Measurements from ENCODE around the gene SLC7A5. TPM values are rescaled to one million over a fixed set of nuclear protein-coding genes. Genes with fewer than 3 reads are reported as not detected.
"Not testable (repeated sequence)": the region's sequence is repeated elsewhere in the genome, so short reads cannot be mapped to it uniquely, and the experiment has no call there.

The SLC7A5 gene
- total RNA-seq: 100 to 1,000 TPM in 1 of 4 donors, 10 to 100 TPM in 2, 1 to 10 TPM in 1; 7.0 to 133 (median 19.1) TPM

DNA sequence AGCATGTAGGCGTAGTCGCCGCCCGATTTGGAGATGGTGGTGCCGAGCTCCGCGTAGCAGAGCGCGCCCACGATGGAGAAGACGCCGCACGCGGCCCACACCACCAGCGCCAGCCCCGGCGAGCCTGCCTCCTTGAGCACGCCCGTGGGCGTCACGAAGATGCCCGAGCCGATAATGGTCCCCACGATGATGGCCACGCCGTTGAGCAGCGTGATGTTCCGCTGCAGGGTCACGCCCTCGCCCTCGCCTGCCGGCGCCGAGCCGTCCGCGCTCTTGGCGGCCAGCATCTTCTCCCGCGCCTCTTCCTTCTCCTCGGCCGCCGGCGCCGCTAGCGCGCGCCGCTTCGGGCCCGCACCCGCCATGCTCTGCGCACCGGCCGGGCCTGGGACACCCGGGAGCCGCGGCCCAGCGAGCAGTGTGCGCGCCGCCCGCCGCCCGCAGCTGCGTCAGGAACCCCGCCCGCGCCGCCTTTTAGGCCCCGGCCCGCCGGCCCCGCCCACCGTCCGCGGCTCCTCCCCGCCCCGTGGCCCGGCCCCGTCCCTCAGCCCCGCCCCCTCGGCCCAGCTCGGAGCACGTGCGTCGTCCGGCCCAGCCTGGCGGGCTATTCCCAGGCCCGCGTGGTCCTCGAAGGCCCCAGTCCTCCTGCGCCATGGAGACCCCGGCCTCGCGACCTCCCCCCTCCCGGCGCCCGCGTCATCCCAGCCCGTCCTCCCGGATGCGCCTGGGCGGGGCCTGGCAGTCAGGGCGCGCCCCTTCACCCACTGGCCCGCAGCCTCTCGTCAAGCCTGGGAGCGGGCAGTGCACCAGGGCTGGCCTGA, at the start of gene SLC7A5:
SLC7A5 (minus strand) TSS at position 447 of the 818 bp plus-strand sequence; CDS start at position 362, 85 bp downstream.
- in situ Hi-C loops (cut with MboI; ENCODE audit: low sequenced_read_pairs in 4 of 4); H3K9me3 ChIP-seq; H3K36me3 ChIP-seq; H3K4me1 ChIP-seq; H3K27me3 ChIP-seq: not testable (repeated sequence)
- peak; percentile 88 to 89 for TF ChIP-seq POLR2A (IDR thresholded peaks at IDR 0.05)
- DNase-seq: peak; percentile 69 to 74
- H3K4me3 ChIP-seq: peak within 1 kb of the TSS; percentile 54 to 67 (median 57)
- H3K27ac ChIP-seq: peak within 1 kb of the TSS; percentile 27 to 68 (median 42)
- ATAC-seq: peak; percentile 55 to 73
- intact Hi-C loops (cut with DNase I; ENCODE audit: low total_unique reads): loop anchor here (10.0 kb wide), 1 partner anchor 946 kb away; the partner anchor contains the start of gene APRT

DNA sequence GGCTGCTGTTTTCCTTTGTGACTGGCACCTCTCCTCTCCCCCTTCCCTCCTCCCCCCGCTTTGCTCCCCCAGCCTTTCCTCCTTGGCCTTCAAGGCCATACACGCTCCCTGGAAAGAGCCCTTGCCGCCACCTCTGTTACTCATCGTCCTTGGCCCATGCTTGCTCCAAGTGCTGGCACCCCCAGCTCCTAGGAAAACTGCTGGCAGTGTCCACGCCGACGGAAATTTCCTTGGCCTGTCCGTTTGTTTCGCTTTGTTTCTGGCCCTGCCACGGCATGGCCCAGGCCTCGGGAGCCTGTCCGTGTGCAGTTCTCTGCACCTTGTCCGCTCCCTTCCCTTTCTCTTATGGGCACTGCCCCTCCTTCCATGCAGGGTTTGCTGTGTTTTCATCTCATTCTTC, 49.0 kb upstream of the SLC7A5 start:
- peak overlapping the region; percentile 79 to 86 (median 81) for H3K27ac ChIP-seq
- no peaks in the 10 kb centered on the region for H3K9me3 ChIP-seq
- intact Hi-C loops (cut with DNase I; ENCODE audit: low total_unique reads): no loop called here
- peaks cover 13 to 15% of the 10 kb centered on the region in 2 donors for H3K4me1 ChIP-seq
- H3K36me3 ChIP-seq: no peaks in the 10 kb centered on the region
- peak; percentile 94 to 97 for ATAC-seq
- in situ Hi-C loops (cut with MboI; ENCODE audit: low sequenced_read_pairs in 4 of 4): no loop called here
- peak overlapping the region; percentile 19 to 52 (median 33) for H3K4me3 ChIP-seq
- no peaks in the 10 kb centered on the region for H3K27me3 ChIP-seq
- no peak for TF ChIP-seq POLR2A (IDR thresholded peaks at IDR 0.05)
- TF ChIP-seq, protein P1, sequence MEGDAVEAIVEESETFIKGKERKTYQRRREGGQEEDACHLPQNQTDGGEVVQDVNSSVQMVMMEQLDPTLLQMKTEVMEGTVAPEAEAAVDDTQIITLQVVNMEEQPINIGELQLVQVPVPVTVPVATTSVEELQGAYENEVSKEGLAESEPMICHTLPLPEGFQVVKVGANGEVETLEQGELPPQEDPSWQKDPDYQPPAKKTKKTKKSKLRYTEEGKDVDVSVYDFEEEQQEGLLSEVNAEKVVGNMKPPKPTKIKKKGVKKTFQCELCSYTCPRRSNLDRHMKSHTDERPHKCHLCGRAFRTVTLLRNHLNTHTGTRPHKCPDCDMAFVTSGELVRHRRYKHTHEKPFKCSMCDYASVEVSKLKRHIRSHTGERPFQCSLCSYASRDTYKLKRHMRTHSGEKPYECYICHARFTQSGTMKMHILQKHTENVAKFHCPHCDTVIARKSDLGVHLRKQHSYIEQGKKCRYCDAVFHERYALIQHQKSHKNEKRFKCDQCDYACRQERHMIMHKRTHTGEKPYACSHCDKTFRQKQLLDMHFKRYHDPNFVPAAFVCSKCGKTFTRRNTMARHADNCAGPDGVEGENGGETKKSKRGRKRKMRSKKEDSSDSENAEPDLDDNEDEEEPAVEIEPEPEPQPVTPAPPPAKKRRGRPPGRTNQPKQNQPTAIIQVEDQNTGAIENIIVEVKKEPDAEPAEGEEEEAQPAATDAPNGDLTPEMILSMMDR (IDR thresholded peaks at IDR 0.05 in 4 of 5, conservative IDR thresholded peaks at IDR 0.05 in 1 of 5): no peak
- DNase-seq: peak; percentile 80 to 91

DNA sequence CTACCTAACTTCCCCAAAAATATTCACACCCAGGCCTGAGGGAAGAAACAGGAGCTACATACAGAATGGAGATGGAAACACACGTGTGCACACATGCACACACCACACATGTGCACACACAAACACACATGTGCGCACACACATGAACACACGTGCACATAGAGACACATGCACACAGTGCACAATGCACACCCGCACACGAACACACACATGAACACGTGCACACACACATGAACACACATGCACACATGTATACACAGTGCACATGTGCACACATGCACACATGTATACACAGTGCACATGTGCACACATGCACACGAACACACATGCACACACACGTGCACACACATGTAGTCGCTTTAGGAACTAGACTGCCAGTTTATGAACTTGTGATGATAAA, 48.2 kb upstream of the SLC7A5 start:
- TF ChIP-seq, protein P1 (IDR thresholded peaks at IDR 0.05 in 4 of 5, conservative IDR thresholded peaks at IDR 0.05 in 1 of 5): no peak
- no peak for TF ChIP-seq POLR2A (IDR thresholded peaks at IDR 0.05)
- no peaks in the 10 kb centered on the region for H3K27me3 ChIP-seq
- H3K4me3 ChIP-seq: no peak overlapping the region
- no peak for DNase-seq
- H3K4me1 ChIP-seq: peaks cover 13 to 15% of the 10 kb centered on the region in 2 donors
- H3K36me3 ChIP-seq: no peaks in the 10 kb centered on the region
- H3K27ac ChIP-seq: peak overlapping the region in 2 of 4 donors; percentile 79 to 86
- in situ Hi-C loops (cut with MboI; ENCODE audit: low sequenced_read_pairs in 4 of 4) (no loop called here), intact Hi-C loops (cut with DNase I; ENCODE audit: low total_unique reads) (no loop called here)
- ATAC-seq: no peak
- no peaks in the 10 kb centered on the region for H3K9me3 ChIP-seq

DNA sequence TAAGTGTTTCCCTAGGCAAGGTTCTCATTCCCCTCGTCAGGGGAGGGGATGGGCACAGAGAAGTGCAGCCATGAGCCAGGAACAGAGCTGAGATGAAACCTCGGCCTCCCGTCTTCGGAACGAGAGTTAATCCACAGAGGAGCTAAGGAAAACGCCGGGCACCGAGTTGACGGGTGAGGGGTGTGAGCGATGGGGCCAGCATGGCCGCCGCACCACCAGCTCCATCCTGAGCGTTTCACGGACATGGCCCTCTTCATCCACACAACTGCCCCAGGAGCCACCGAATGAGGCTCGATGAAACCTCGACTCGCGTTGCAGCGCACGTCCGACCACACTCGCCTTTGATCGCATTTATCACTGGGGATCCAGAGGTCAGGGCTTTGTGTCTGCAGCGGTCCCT, 45.5 kb upstream of the SLC7A5 start:
- ATAC-seq: no peak
- Histone ChIP-seq H3K27ac (no peak overlapping the region), H3K36me3 (no peaks in the 10 kb centered on the region), H3K4me3 (no peak overlapping the region), H3K27me3 (no peaks in the 10 kb centered on the region), H3K4me1 (peaks cover 24 to 32% of the 10 kb centered on the region in 2 donors), H3K9me3 (no peaks in the 10 kb centered on the region)
- intact Hi-C loops (cut with DNase I; ENCODE audit: low total_unique reads) (no loop called here), in situ Hi-C loops (cut with MboI; ENCODE audit: low sequenced_read_pairs in 4 of 4) (no loop called here)
- no peak for DNase-seq
- TF ChIP-seq, protein P1 (IDR thresholded peaks at IDR 0.05 in 4 of 5, conservative IDR thresholded peaks at IDR 0.05 in 1 of 5): no peak
- no peak for TF ChIP-seq POLR2A (IDR thresholded peaks at IDR 0.05)

DNA sequence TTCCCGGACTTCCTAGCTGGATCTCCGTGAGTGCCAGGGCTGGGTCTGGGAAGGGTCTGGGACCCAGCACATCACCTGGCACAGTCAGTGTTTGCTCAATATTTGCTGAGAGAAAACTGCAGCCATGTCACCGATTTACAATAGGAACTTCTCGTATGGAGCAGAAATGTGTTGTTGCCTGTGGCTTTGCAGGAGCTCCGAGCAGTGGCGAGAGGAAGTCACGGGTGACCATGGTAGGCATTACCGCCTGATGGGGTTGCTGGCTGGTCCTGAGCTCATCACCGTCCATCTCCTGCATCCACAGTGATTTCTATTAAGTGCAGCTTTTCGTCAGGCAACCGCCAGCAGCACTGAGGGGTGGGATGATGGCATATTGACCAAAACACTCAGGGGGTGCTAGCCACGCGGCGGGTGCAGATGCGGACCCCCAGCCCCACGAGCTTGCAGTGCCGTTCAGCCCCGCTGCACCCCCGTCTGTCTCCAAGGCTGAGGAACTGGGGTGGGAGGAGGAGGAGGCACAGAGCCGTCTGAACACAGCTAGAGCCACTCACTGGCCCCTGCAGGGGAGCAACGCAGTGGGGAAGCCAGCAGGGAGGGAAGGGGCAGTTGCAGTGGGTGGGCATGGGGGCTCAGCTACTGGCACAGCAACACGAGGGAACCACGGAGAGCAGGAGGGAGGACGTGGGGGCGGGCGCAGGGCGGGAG, 44.9 kb upstream of the SLC7A5 start:
- peaks cover 24 to 32% of the 10 kb centered on the region in 2 donors for H3K4me1 ChIP-seq
- H3K27ac ChIP-seq; H3K27me3 ChIP-seq; in situ Hi-C loops (cut with MboI; ENCODE audit: low sequenced_read_pairs in 4 of 4); ATAC-seq; H3K36me3 ChIP-seq; H3K4me3 ChIP-seq; DNase-seq; H3K9me3 ChIP-seq; intact Hi-C loops (cut with DNase I; ENCODE audit: low total_unique reads): not testable (repeated sequence)

DNA sequence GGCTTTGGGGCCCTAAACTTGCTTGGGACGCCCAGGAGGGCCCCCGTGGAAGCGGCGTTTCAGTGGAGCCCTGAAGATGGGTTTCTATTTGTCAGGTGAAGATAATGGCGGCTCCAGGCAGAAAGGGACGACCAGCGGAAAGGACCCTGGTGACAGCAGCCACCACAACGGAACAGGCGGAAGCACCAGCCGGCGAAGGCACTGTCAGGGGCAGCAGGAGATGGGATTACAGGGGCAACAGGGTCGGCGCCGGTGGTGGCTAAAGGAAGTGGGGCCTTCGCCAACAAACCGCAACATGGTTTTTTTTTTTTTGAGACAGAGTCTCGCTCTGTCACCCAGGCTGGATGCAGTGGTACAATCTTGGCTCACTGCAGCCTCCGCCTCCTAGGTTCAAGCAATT, 43.4 kb upstream of the SLC7A5 start:
- intact Hi-C loops (cut with DNase I; ENCODE audit: low total_unique reads); H3K27me3 ChIP-seq; DNase-seq; H3K4me3 ChIP-seq; H3K9me3 ChIP-seq; H3K36me3 ChIP-seq; ATAC-seq; in situ Hi-C loops (cut with MboI; ENCODE audit: low sequenced_read_pairs in 4 of 4): not testable (repeated sequence)
- peaks cover 11 to 18% of the 10 kb centered on the region in 2 donors for H3K4me1 ChIP-seq
- H3K27ac ChIP-seq: peak overlapping the region in 2 of 4 donors; percentile 88 to 96
